Gastrocnemius medialis (tissue), 4 donors: Measurements from ENCODE around the gene MTRFR. TPM values are rescaled to one million over a fixed set of nuclear protein-coding genes. Genes with fewer than 3 reads are reported as not detected.

Experiments used
- ATAC-seq, 2 donors: fragments of 150-250 bp; one replicate each; pipeline ENCODE4 v1.9.1; 2016
- DNase-seq, 2 donors: peaks; one replicate each; pipeline ENCODE4 v3.0.0-alpha.2; 2019
- H3K27ac ChIP-seq, 4 donors: fragments of 200-600 bp; sonication (generic); 1 replicate in 1 of 4; 2 replicates in 3 of 4; pipeline ENCODE4 v1.5.1; 2016 to 2018; ENCODE audit warnings: mild to moderate bottlenecking in 2 of 4, moderate library complexity in 1 of 4
- H3K27me3 ChIP-seq, 3 donors: fragments of 200-600 bp; sonication (generic) in 2 of 3; 1 replicate in 1 of 3; 2 replicates in 2 of 3; pipeline versions ENCODE4 v1.5.1 to v1.6.0; 2016 to 2019; ENCODE audit warnings: mild to moderate bottlenecking in 1 of 3, moderate library complexity in 1 of 3
- H3K36me3 ChIP-seq, 2 donors: fragments of 200-600 bp; sonication (generic) in 1 of 2; one replicate each; pipeline ENCODE4 v1.5.1; 2017 to 2018
- H3K4me1 ChIP-seq, 2 donors: fragments of 200-600 bp; sonication (generic) in 1 of 2; one replicate each; pipeline ENCODE4 v1.5.1; 2016 to 2017; ENCODE audit warnings: mild to moderate bottlenecking in 2 of 2
- H3K4me3 ChIP-seq, 4 donors: fragments of 200-600 bp; sonication (generic) in 3 of 4; 1 replicate in 1 of 4; 2 replicates in 3 of 4; pipeline ENCODE4 v1.5.1; 2016 to 2019; ENCODE audit warnings: mild to moderate bottlenecking in 2 of 4
- H3K9me3 ChIP-seq, 3 donors: fragments of 200-600 bp; sonication (generic) in 2 of 3; 1 replicate in 1 of 3; 2 replicates in 2 of 3; pipeline ENCODE4 v1.5.1; 2016 to 2019
- CTCF ChIP-seq, 5 experiments: fragments of 450-650 bp in 3 of 5; fragments of 200-600 bp in 2 of 5; sonication (generic) in 2 of 5; IDR thresholded peaks in 4 of 5; conservative IDR thresholded peaks in 1 of 5; 1 replicate in 4 of 5; 2 replicates in 1 of 5; pipeline ENCODE4 v1.5.1; 2016 to 2019; ENCODE audit warnings: antibody characterized with exemption in 5 of 5, mild to moderate bottlenecking in 3 of 5, moderate library complexity in 3 of 5
- POLR2A ChIP-seq, 2 donors: fragments of 450-650 bp; IDR thresholded peaks; one replicate each; pipeline ENCODE4 v1.6.1; 2017; ENCODE audit warnings: antibody characterized with exemption in 2 of 2, mild to moderate bottlenecking in 2 of 2, moderate library complexity in 2 of 2
- in situ Hi-C, 4 donors: fragments of 200-750 bp; cut with MboI; loops; one replicate each; pipeline versions ENCODE4 v1.15.0 to v1.8.0; 2017; ENCODE audit warnings: low sequenced_read_pairs in 4 of 4
- intact Hi-C: fragments of 100-400 bp; cut with DNase I; formaldehyde crosslinking; loops from one replicate; pipeline ENCODE4 v1.15.1; 2023; ENCODE audit warnings: low total_unique reads
- total RNA-seq, 4 donors: library from RNA; depleted of rRNA; stranded (reverse); fragments of >200 nt; gene quantifications; one replicate each; pipeline versions ENCODE4 v1.1.0 to v1.2.3, GENCODE V29; 2016

Gene MTRFR
- total RNA-seq, 4 donors from 2014 or later: 4.7 to 14.1 (median 5.6) TPM

DNA sequence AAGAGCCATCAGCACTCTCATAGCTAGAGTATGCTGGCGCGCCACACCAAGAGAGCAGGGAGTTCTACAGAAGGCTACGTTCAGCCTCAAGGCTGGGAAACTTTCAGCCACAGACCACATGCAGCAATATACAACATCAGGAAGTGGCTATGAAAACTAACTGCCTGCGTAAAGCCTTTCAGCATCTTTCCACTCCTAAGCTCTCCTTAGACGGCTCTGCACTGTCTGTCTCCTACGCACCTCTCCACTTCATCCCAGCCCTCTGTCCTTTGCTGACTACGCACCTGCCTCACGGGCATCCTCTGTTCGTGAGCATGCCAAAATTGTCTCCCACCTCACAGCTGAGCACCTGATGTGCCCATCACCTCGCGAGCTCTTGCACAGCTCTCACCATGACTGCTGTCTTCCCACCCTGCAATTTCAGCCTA is 10.0 kb upstream of the MTRFR start:
- H3K36me3 ChIP-seq: peaks cover 0 to 34% of the 10 kb centered on the region in 2 donors
- no peaks in the 10 kb centered on the region for H3K4me1 ChIP-seq
- H3K4me3 ChIP-seq: no peak overlapping the region
- no peak overlapping the region for H3K27ac ChIP-seq
- DNase-seq (no peak), ATAC-seq (no peak)
- no peak for TF ChIP-seq POLR2A (IDR thresholded peaks at IDR 0.05)
- TF ChIP-seq CTCF (IDR thresholded peaks at IDR 0.05 in 4 of 5, conservative IDR thresholded peaks at IDR 0.05 in 1 of 5): no peak
- intact Hi-C loops (no loop called here), in situ Hi-C loops (no loop called here)
- no peaks in the 10 kb centered on the region for H3K27me3 ChIP-seq
- H3K9me3 ChIP-seq: no peaks in the 10 kb centered on the region

DNA sequence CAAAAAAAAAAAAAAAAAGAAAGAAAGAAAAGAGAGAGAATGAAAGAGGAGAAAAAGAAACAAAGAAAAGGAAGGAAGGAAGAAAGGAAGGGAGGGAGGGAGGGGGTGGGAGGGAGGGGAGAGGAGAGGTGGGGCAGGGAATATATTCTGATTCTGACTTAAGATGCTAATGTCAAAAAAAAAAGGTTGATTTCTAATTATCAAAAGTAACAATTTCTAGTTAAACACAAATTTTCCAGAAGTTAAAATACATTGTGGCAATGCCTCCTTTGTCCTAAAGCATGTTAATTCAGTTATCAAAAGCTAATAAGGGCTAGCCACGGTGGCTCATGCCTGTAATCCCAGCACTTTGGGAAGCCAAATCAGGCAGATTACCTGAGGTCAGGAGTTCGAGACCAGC is 7.8 kb upstream of the MTRFR start:
- H3K27ac ChIP-seq: no peak overlapping the region
- no peaks in the 10 kb centered on the region for H3K9me3 ChIP-seq
- H3K27me3 ChIP-seq: no peaks in the 10 kb centered on the region
- in situ Hi-C loops: no loop called here
- peaks cover 0 to 25% of the 10 kb centered on the region in 2 donors for H3K36me3 ChIP-seq
- intact Hi-C loops: no loop called here
- no peak overlapping the region for H3K4me3 ChIP-seq
- no peak for ATAC-seq
- TF ChIP-seq POLR2A (IDR thresholded peaks at IDR 0.05) (no peak), CTCF (IDR thresholded peaks at IDR 0.05 in 4 of 5, conservative IDR thresholded peaks at IDR 0.05 in 1 of 5) (no peak)
- no peak for DNase-seq
- H3K4me1 ChIP-seq: no peaks in the 10 kb centered on the region

- Histone ChIP-seq H3K36me3 (peaks cover 0 to 2% of the 10 kb centered on the region in 2 donors), H3K27me3 (no peaks in the 10 kb centered on the region), H3K4me1 (peaks cover 12 to 13% of the 10 kb centered on the region in 2 donors), H3K27ac (no peak overlapping the region), H3K4me3 (no peak overlapping the region), H3K9me3 (no peaks in the 10 kb centered on the region)
- in situ Hi-C loops: no loop called here
- ATAC-seq (no peak), DNase-seq (no peak)
- TF ChIP-seq CTCF (IDR thresholded peaks at IDR 0.05 in 4 of 5, conservative IDR thresholded peaks at IDR 0.05 in 1 of 5): no peak
- TF ChIP-seq POLR2A (IDR thresholded peaks at IDR 0.05): no peak
- intact Hi-C loops: no loop called here
Observed at GRCh38 chr12:123227581-123228258, 5.5 kb upstream of the MTRFR start.

- no peak for DNase-seq
- Histone ChIP-seq H3K27me3 (no peaks in the 10 kb centered on the region), H3K27ac (no peak overlapping the region), H3K9me3 (no peaks in the 10 kb centered on the region), H3K4me3 (no peak overlapping the region), H3K4me1 (peaks cover 14% of the 10 kb centered on the region in 2 donors), H3K36me3 (no peaks in the 10 kb centered on the region)
- intact Hi-C loops: no loop called here
- in situ Hi-C loops: no loop called here
- TF ChIP-seq POLR2A (IDR thresholded peaks at IDR 0.05) (no peak), CTCF (IDR thresholded peaks at IDR 0.05 in 4 of 5, conservative IDR thresholded peaks at IDR 0.05 in 1 of 5) (no peak)
- ATAC-seq: no peak
Observed at GRCh38 chr12:123229051-123229450, 4.2 kb upstream of the MTRFR start.
